IMR-90 (cell line): ENCODE measurements around the gene TAGAP. TPM values are rescaled to one million over a fixed set of nuclear protein-coding genes. Genes with fewer than 3 reads are reported as not detected.

Experiments
- ATAC-seq: fragments of 200-7000 bp; cut with Tn5 transposase; 2 replicates; pipeline ENCODE4 v1.9.1; 2020; ENCODE audit warnings: low read depth, mild to moderate bottlenecking, moderate library complexity
- BruUV-seq: library from RNA; stranded (reverse); fragments of 400-500 nt; replicated peaks from 2 replicates; lab custom pipeline; 2021; lab: Mats Ljungman, UMichigan
- CTCF ChIA-PET: fragments of 300-600 bp; formaldehyde crosslinking; extraction: SDS; loops from one replicate; lab custom pipeline; 2021; ENCODE audit warnings: antibody characterized with exemption; lab: Yijun Ruan, JAX
- POLR2A ChIA-PET: fragments of 300-600 bp; sonication (Branson Sonifier 250); formaldehyde crosslinking; loops from one replicate; lab custom pipeline; 2022; ENCODE audit warnings: antibody characterized with exemption; ENCODE audit not compliant: unreplicated experiment; lab: Charles Lee
- DNase-seq: peaks from one replicate; pipeline ENCODE4 v3.0.0; 2013
- H2AFZ ChIP-seq: replicated peaks from 2 replicates; pipeline ENCODE3; 2013; ENCODE audit warnings: low read length, mild to moderate bottlenecking; ENCODE audit not compliant: poor library complexity
- H2AK5ac ChIP-seq: 2 replicates; pipeline ENCODE4 v1.6.1; 2013; ENCODE audit warnings: low read depth, low read length, inconsistent platforms
- H2AK9ac ChIP-seq: replicated peaks from 2 replicates; pipeline ENCODE3; 2013; ENCODE audit warnings: mild to moderate bottlenecking, low read depth, low read length, moderate library complexity; ENCODE audit not compliant: poor library complexity
- H2BK120ac ChIP-seq: 2 replicates; pipeline ENCODE4 v1.6.1; 2013; ENCODE audit warnings: low read depth, low read length, inconsistent platforms
- H2BK15ac ChIP-seq: 3 replicates; pipeline ENCODE4 v1.6.1; 2013; ENCODE audit warnings: low read depth, low read length, inconsistent platforms
- H2BK20ac ChIP-seq: 2 replicates; pipeline ENCODE4 v1.6.1; 2013; ENCODE audit warnings: low read depth, mild to moderate bottlenecking, inconsistent platforms, low read length, moderate library complexity
- H2BK5ac ChIP-seq: 2 replicates; pipeline ENCODE4 v1.6.1; 2013; ENCODE audit warnings: mild to moderate bottlenecking, low read depth, low read length, inconsistent platforms; ENCODE audit not compliant: poor library complexity, severe bottlenecking
- H3K14ac ChIP-seq: replicated peaks from 2 replicates; pipeline ENCODE4 v1.6.1; 2013; ENCODE audit warnings: low read depth, low read length, inconsistent platforms
- H3K18ac ChIP-seq: 2 replicates; pipeline ENCODE4 v1.6.1; 2013; ENCODE audit warnings: low read depth, low read length, control low read depth
- H3K23ac ChIP-seq: 2 replicates; pipeline ENCODE4 v1.6.1; 2013; ENCODE audit warnings: low read depth, low read length, inconsistent platforms
- H3K27ac ChIP-seq: 2 replicates; pipeline ENCODE4 v1.5.1; 2013; ENCODE audit warnings: mild to moderate bottlenecking, control low read depth, low read length; ENCODE audit not compliant: insufficient read depth
- H3K27me3 ChIP-seq: 2 replicates; pipeline ENCODE4 v1.6.1; 2013; ENCODE audit warnings: low read length; ENCODE audit not compliant: control insufficient read depth, insufficient read depth
- H3K36me3 ChIP-seq: 2 replicates; pipeline ENCODE4 v1.6.1; 2013; ENCODE audit warnings: low read length, mixed read lengths; ENCODE audit not compliant: control insufficient read depth, insufficient read depth
- H3K4ac ChIP-seq: 2 replicates; pipeline ENCODE4 v1.6.1; 2013; ENCODE audit warnings: low read depth, low read length, inconsistent platforms
- H3K4me1 ChIP-seq: 2 replicates; pipeline ENCODE4 v1.6.1; 2013; ENCODE audit warnings: low read length, mixed read lengths; ENCODE audit not compliant: control insufficient read depth, insufficient read depth
- H3K4me2 ChIP-seq: 2 replicates; pipeline ENCODE4 v1.6.1; 2013; ENCODE audit warnings: low read depth, mild to moderate bottlenecking, control low read depth, low read length, moderate library complexity
- H3K4me3 ChIP-seq: 2 replicates; pipeline ENCODE4 v1.5.1; 2013; ENCODE audit warnings: low read depth, mild to moderate bottlenecking, control low read depth, low read length, moderate library complexity; ENCODE audit not compliant: insufficient read depth
- H3K56ac ChIP-seq: 2 replicates; pipeline ENCODE4 v1.6.1; 2013; ENCODE audit warnings: low read length, inconsistent platforms; ENCODE audit not compliant: insufficient read depth; ENCODE audit errors: extremely low read depth
- H3K79me1 ChIP-seq, 2 experiments: 2 replicates each; pipeline ENCODE4 v1.6.1; 2013; ENCODE audit warnings: low read length in 2 of 2, inconsistent platforms in 1 of 2, low read depth in 1 of 2
- H3K9ac ChIP-seq: 2 replicates; pipeline ENCODE4 v1.6.1; 2013; ENCODE audit warnings: low read depth, low read length, control low read depth
- H3K9me1 ChIP-seq: 2 replicates; pipeline ENCODE4 v1.6.1; 2013; ENCODE audit warnings: low read length, inconsistent platforms; ENCODE audit not compliant: insufficient read depth
- H3K9me3 ChIP-seq: 2 replicates; pipeline ENCODE4 v1.6.1; 2013; ENCODE audit warnings: low read length; ENCODE audit not compliant: control insufficient read depth, insufficient read depth
- H4K20me1 ChIP-seq: 2 replicates; pipeline ENCODE4 v1.6.1; 2013; ENCODE audit warnings: low read length, inconsistent platforms; ENCODE audit not compliant: insufficient read depth
- H4K5ac ChIP-seq: 2 replicates; pipeline ENCODE4 v1.6.1; 2013; ENCODE audit warnings: mild to moderate bottlenecking, low read depth, low read length, control low read depth
- H4K8ac ChIP-seq, 2 experiments: 2 replicates each; pipeline ENCODE4 v1.6.1; 2013; ENCODE audit warnings: low read depth in 2 of 2, low read length in 2 of 2, control low read depth in 1 of 2, inconsistent platforms in 1 of 2
- H4K91ac ChIP-seq: 2 replicates; pipeline ENCODE4 v1.6.1; 2013; ENCODE audit warnings: low read depth, low read length, inconsistent platforms; ENCODE audit not compliant: insufficient read depth
- BHLHE40 ChIP-seq: fragments of 150-350 bp; IDR thresholded peaks from 2 replicates; pipeline ENCODE4 v1.6.1; 2016; ENCODE audit warnings: mild to moderate bottlenecking, low read depth, low read length
- CEBPB ChIP-seq: IDR thresholded peaks from 2 replicates; pipeline ENCODE4 v1.6.1; 2012; ENCODE audit warnings: low read depth, low read length, improper control_type of control experiment
- CHD1 ChIP-seq: IDR thresholded peaks from 2 replicates; pipeline ENCODE4 v1.6.1; 2012; ENCODE audit warnings: low read depth, low read length, improper control_type of control experiment
- CTCF ChIP-seq: conservative IDR thresholded peaks from 2 replicates; pipeline ENCODE4 v1.5.1; 2012; ENCODE audit warnings: mild to moderate bottlenecking, low read depth, low read length, improper control_type of control experiment
- FOS ChIP-seq: fragments of 150-350 bp; IDR thresholded peaks from 2 replicates; pipeline ENCODE4 v1.6.1; 2016; ENCODE audit warnings: low read depth, low read length
- MAFK ChIP-seq: IDR thresholded peaks from 2 replicates; pipeline ENCODE4 v1.6.1; 2012; ENCODE audit warnings: low read depth, low read length, improper control_type of control experiment
- MAZ ChIP-seq: IDR thresholded peaks from 2 replicates; pipeline ENCODE4 v1.6.1; 2012; ENCODE audit warnings: low read depth, mild to moderate bottlenecking, low read length, improper control_type of control experiment, moderate library complexity, borderline replicate concordance
- MXI1 ChIP-seq: IDR thresholded peaks from 2 replicates; pipeline ENCODE4 v1.6.1; 2012; ENCODE audit warnings: low read depth, mild to moderate bottlenecking, low read length, moderate library complexity, borderline replicate concordance
- NFE2L2 ChIP-seq: fragments of 150-350 bp; IDR thresholded peaks from 2 replicates; pipeline ENCODE4 v1.6.1; 2016; ENCODE audit warnings: low read depth, mild to moderate bottlenecking, low read length
- POLR2A ChIP-seq: IDR thresholded peaks from 2 replicates; pipeline ENCODE4 v1.6.1; 2012; ENCODE audit warnings: mild to moderate bottlenecking, low read depth, low read length
- RAD21 ChIP-seq: IDR thresholded peaks from 2 replicates; pipeline ENCODE4 v1.6.1; 2012; ENCODE audit warnings: low read length, improper control_type of control experiment
- RCOR1 ChIP-seq: IDR thresholded peaks from 2 replicates; pipeline ENCODE4 v1.6.1; 2012; ENCODE audit warnings: mild to moderate bottlenecking, low read length, improper control_type of control experiment; ENCODE audit not compliant: insufficient replicate concordance
- RFX5 ChIP-seq: IDR thresholded peaks from 2 replicates; pipeline ENCODE4 v1.8.0; 2012; ENCODE audit warnings: low read depth, mild to moderate bottlenecking, low read length, moderate library complexity
- SMC3 ChIP-seq: fragments of 150-350 bp; IDR thresholded peaks from 2 replicates; pipeline ENCODE4 v1.6.1; 2016; ENCODE audit warnings: low read depth, mild to moderate bottlenecking, antibody characterized with exemption, low read length, moderate library complexity
- WGBS, 2 experiments: methylation state at CpG; one replicate each; pipeline versions ENCODE4 v1.1.5 to v1.1.7; 2013; ENCODE audit warnings: missing lambda C conversion rate in 2 of 2; ENCODE audit not compliant: insufficient read length in 1 of 2; ENCODE audit errors: extremely low coverage in 2 of 2; 5-methylcytosine and 5-hydroxymethylcytosine counted together
- dilution Hi-C: fragments of 300-500 bp; cut with HindIII; formaldehyde crosslinking; loops from one replicate; pipeline ENCODE4 v1.14.3; 2018; ENCODE audit warnings: low sequenced_read_pairs; ENCODE audit not compliant: unreplicated experiment
- in situ Hi-C: fragments of 300-500 bp; cut with MboI; formaldehyde crosslinking; loops from 3 replicates; pipeline ENCODE4 v1.14.3; 2019; ENCODE audit warnings: low sequenced_read_pairs, inconsistent platforms, mixed read lengths
- intact Hi-C: fragments of 100-400 bp; cut with micrococcal nuclease; formaldehyde crosslinking; loops from 2 replicates; pipeline ENCODE4 v1.10.0; 2022
- polyA plus RNA-seq, 3 experiments: library from polyadenylated mRNA; depleted of rRNA; stranded (reverse); fragments of >200 nt; gene quantifications; 2 replicates each; pipeline ENCODE4 v1.2.3, GENCODE V29; 2012; ENCODE audit warnings: low replicate concordance in 1 of 3
- total RNA-seq: library from RNA; depleted of rRNA; stranded (reverse); fragments of >200 nt; gene quantifications from 2 replicates; pipeline ENCODE4 v1.2.3, GENCODE V29; 2012
- TF ChIP-seq, protein P1 (sequence below): fragments of 150-350 bp; IDR thresholded peaks from 2 replicates; pipeline ENCODE4 v1.6.1; 2016; ENCODE audit warnings: low read depth, mild to moderate bottlenecking, low read length, moderate library complexity, borderline replicate concordance
- TF ChIP-seq, protein P2 (sequence below): fragments of 150-350 bp; IDR thresholded peaks from 2 replicates; pipeline ENCODE4 v1.6.1; 2017; ENCODE audit warnings: mild to moderate bottlenecking, antibody characterized with exemption, low read length, low read depth

Gene TAGAP
- total and polyA plus RNA-seq, 2 of the 4 experiments (the other 2 are of a cell fraction), result not detected

DNA sequence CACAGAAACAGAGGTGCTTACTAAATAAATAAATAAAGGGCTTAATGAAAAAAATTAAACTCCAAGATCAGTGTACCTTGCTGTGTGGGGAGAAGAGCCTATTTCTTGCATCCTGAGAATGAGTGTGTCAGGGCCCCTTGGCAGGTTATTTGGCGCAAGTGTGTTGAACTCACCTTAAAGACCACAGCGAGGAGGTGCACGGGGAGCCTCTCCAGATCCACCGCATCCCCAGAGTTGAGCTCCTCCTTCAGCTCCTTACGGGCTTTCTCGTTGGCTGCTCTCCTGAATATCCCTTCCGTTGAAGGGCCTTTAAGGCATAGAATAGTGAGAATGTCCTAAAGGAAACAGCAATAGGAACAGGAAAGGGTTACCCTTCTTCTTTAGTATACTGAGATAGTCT lies 3.6 kb downstream of the TAGAP start:
- H4K5ac ChIP-seq, result no peak overlapping the region
- H3K27ac ChIP-seq, result no peak overlapping the region
- H3K36me3 ChIP-seq, result no peaks in the 10 kb centered on the region
- H2BK120ac ChIP-seq, result no peak overlapping the region
- no peak overlapping the region for H4K91ac ChIP-seq
- POLR2A ChIA-PET, result no interaction called here
- H2BK5ac ChIP-seq, result no peak overlapping the region
- dilution Hi-C loops (no loop called here), intact Hi-C loops (no loop called here), in situ Hi-C loops (no loop called here)
- DNase-seq (no peak), ATAC-seq (no peak)
- H4K20me1 ChIP-seq, result no peaks in the 10 kb centered on the region
- no peaks in the 10 kb centered on the region for H3K9me3 ChIP-seq
- H3K4ac ChIP-seq, result no peak overlapping the region
- H3K9me1 ChIP-seq, result no peaks in the 10 kb centered on the region
- H2BK20ac ChIP-seq, result no peak overlapping the region
- no peak overlapping the region for H3K9ac ChIP-seq
- no peak overlapping the region for H3K4me2 ChIP-seq
- H2AK9ac ChIP-seq, result no peak overlapping the region
- no peaks in the 10 kb centered on the region for H3K79me1 ChIP-seq
- TF ChIP-seq CEBPB (no peak), RAD21 (no peak), RCOR1 (no peak), MAFK (no peak), CHD1 (no peak), MAZ (no peak), BHLHE40 (no peak), FOS (no peak), MXI1 (no peak), CTCF (no peak), NFE2L2 (no peak), RFX5 (no peak), SMC3 (no peak), POLR2A (no peak)
- TF ChIP-seq, protein P1, sequence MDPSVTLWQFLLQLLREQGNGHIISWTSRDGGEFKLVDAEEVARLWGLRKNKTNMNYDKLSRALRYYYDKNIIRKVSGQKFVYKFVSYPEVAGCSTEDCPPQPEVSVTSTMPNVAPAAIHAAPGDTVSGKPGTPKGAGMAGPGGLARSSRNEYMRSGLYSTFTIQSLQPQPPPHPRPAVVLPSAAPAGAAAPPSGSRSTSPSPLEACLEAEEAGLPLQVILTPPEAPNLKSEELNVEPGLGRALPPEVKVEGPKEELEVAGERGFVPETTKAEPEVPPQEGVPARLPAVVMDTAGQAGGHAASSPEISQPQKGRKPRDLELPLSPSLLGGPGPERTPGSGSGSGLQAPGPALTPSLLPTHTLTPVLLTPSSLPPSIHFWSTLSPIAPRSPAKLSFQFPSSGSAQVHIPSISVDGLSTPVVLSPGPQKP, result no peak
- TF ChIP-seq, protein P2, sequence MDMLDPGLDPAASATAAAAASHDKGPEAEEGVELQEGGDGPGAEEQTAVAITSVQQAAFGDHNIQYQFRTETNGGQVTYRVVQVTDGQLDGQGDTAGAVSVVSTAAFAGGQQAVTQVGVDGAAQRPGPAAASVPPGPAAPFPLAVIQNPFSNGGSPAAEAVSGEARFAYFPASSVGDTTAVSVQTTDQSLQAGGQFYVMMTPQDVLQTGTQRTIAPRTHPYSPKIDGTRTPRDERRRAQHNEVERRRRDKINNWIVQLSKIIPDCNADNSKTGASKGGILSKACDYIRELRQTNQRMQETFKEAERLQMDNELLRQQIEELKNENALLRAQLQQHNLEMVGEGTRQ, result no peak
- CTCF ChIA-PET, result interaction anchor here (1.1 kb wide), 1 partner anchor 53 kb away, joined by 3 read pairs; no protein-coding TSS in a partner anchor
- H3K18ac ChIP-seq, result no peak overlapping the region
- no CpG with 5 or more reads among the region's 7 CpGs for WGBS, 2 experiments
- H4K8ac ChIP-seq, result no peak overlapping the region
- no peak overlapping the region for H3K14ac ChIP-seq
- H2AK5ac ChIP-seq, result no peak overlapping the region
- H3K56ac ChIP-seq, result no peak overlapping the region
- no peak overlapping the region for H3K4me3 ChIP-seq
- no peaks in the 10 kb centered on the region for H3K4me1 ChIP-seq
- H3K27me3 ChIP-seq, result peaks cover 52% of the 10 kb centered on the region
- no peak overlapping the region for H2AFZ ChIP-seq
- no peak overlapping the region for H2BK15ac ChIP-seq
- no peak overlapping the region for H3K23ac ChIP-seq
- BruUV-seq, result no TSS peak
